Activated CD4-positive, alpha-beta memory T cell treated with anti-CD3 and anti-CD28 coated beads for 36 hours (primary cell): ENCODE data around the gene TRIM47. TPM values are rescaled to one million over a fixed set of nuclear protein-coding genes. Genes with fewer than 3 reads are reported as not detected.
A peak's percentile ranks its signal among the peaks of the same experiment; 100 is the strongest.
"Not testable (repeated sequence)": the region's sequence is repeated elsewhere in the genome, so short reads cannot be mapped to it uniquely, and the experiment has no call there.

Experiments
- CTCF ChIA-PET: fragments of 350-600 bp; sonication (Branson Sonifier 250); formaldehyde crosslinking; loops from one replicate; lab custom pipeline; 2021; ENCODE audit warnings: antibody characterized with exemption, inconsistent platforms; lab: Charles Lee
- POLR2A ChIA-PET: fragments of 350-600 bp; sonication (Branson Sonifier 250); formaldehyde crosslinking; loops from one replicate; lab custom pipeline; 2021; ENCODE audit warnings: antibody characterized with exemption; lab: Charles Lee
- DNase-seq: peaks from one replicate; pipeline ENCODE4 v3.0.0-alpha.2; 2020
- H3K27ac Mint-ChIP-seq: one replicate; pipeline ENCODE4 v1.8.0; 2021; ENCODE audit warnings: mixed read lengths
- H3K27me3 Mint-ChIP-seq: one replicate; pipeline ENCODE4 v1.8.0; 2021; ENCODE audit warnings: mixed read lengths
- H3K36me3 Mint-ChIP-seq: one replicate; pipeline ENCODE4 v1.8.0; 2021; ENCODE audit warnings: mixed read lengths
- H3K4me1 Mint-ChIP-seq: one replicate; pipeline ENCODE4 v1.8.0; 2021; ENCODE audit warnings: low read depth, mixed read lengths
- H3K4me3 Mint-ChIP-seq: one replicate; pipeline ENCODE4 v1.8.0; 2021; ENCODE audit warnings: mild to moderate bottlenecking, mixed read lengths
- H3K9me3 Mint-ChIP-seq: one replicate; pipeline ENCODE4 v1.8.0; 2021; ENCODE audit warnings: mixed read lengths
- intact Hi-C: fragments of 100-400 bp; cut with micrococcal nuclease; formaldehyde crosslinking; loops from one replicate; pipeline ENCODE4 v1.15.1; 2023
- total RNA-seq, 2 experiments: library from RNA; stranded (reverse); gene quantifications; one replicate each; pipeline ENCODE4 v1.2.3, GENCODE V29; 2021

The TRIM47 gene
- total RNA-seq, 2 experiments from 2014 or later, result 18.5 to 19.5 TPM

DNA sequence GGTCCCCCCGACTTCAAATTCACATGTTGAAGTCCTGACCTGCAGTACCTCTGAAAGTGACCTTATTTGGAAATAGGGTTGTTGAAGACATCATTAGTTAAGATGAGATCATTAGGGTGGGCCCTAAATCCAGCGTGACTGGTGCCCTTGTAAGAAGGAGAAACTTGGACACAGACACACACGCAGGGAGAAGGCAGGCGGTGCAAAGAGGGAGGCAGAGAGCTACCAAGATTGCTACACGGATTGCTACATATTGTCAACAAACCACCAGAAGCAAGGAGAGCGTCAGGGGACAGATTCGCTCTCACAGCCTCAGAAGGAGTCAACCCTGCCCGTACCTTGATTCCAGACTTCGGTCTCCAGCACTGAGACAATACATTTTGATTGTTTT is 16.5 kb downstream of the TRIM47 start:
- POLR2A ChIA-PET, result interaction anchor here (1.1 kb wide), 1 partner anchor 13 kb away, joined by 3 read pairs; no protein-coding TSS in a partner anchor
- Mint-ChIP-seq H3K27ac (no peak overlapping the region), H3K36me3 (no peaks in the 10 kb centered on the region)

DNA sequence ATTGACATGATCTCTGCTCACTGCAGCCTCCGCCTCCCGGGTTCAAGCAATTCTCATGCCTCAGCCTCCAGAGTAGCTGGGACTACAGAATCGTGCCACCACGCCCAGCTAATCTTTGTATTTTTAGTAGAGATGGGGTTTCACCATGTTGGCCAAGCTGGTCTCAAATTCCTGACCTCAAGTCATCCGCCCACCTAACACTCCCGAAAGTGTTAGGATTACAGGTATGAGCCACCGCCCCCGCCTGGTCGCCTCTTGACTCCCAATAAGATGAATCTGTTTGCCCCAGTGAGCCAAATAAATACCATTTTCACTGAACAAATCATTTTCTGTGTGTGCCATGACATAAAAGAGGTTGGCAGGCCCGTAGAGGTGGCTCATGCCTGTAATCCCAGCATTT is 19.0 kb downstream of the TRIM47 start:
- H3K4me3 Mint-ChIP-seq, H3K36me3 Mint-ChIP-seq, H3K27ac Mint-ChIP-seq, H3K9me3 Mint-ChIP-seq, H3K27me3 Mint-ChIP-seq: not testable (repeated sequence)
- peaks cover 35% of the 10 kb centered on the region for H3K4me1 Mint-ChIP-seq
- DNase-seq, result peak; percentile 46
- CTCF ChIA-PET, result interaction anchor here (0.7 to 7.1 kb wide), 5 partner anchors 11 to 95 kb away, joined by 3 to 111 read pairs (median 8); partner anchors contain the start of gene TRIM47
- POLR2A ChIA-PET, result interaction anchor here (0.9 to 1.6 kb wide), 3 partner anchors 16 to 49 kb away, joined by 3 to 5 read pairs (median 4); no protein-coding TSS in a partner anchor
- intact Hi-C loops, result loop anchor here (2.0 kb wide), 1 partner anchor 17 kb away; no protein-coding TSS in a partner anchor

More for the DNA sequence above, 16.5 kb downstream of the TRIM47 start:
- no peak overlapping the region for H3K4me3 Mint-ChIP-seq
- DNase-seq, result no peak
- intact Hi-C loops, result no loop called here
- no peaks in the 10 kb centered on the region for H3K9me3 Mint-ChIP-seq
- H3K27me3 Mint-ChIP-seq, result no peaks in the 10 kb centered on the region
- CTCF ChIA-PET, result interaction anchor here (0.5 to 7.1 kb wide), 17 partner anchors 12 to 647 kb away, joined by 3 to 111 read pairs (median 8); partner anchors contain the start of genes TRIM47, TRIM65 and UNC13D
- H3K4me1 Mint-ChIP-seq, result peaks cover 37% of the 10 kb centered on the region

DNA sequence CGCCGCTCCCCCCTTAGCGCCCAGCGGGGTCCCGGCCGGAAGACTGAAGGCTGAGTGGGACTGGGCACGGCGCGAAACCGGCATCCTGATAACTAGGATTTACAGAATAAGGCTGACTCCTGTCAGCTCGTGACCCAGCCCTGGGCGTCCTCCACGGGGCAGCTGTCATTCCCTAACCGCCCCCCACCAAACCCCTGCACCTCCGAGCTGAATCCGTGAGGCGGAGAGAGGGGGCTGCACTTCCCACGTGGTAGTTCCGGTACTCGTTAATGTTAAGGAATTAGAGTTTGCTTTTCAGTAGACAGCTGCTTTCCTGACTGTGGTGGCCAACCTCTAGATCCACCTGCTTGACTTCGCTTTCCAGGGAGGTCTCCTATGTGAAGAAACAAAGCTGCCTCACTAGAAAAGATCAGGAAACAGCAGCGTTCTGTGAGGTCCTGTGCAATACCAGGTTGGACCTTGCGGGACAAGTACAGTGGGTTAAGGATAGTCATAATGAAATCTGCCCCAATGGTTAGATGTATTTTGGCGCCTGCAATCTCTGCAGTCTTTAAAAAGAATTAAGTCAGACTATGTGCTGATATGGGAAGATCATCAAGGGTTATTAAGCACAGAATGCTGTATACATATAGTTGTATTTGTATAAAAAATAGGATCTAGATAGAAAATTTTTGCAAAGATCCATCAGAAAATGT is 22.2 kb downstream of the TRIM47 start:
- no peaks in the 10 kb centered on the region for H3K27me3 Mint-ChIP-seq
- H3K4me1 Mint-ChIP-seq, result peaks cover 38% of the 10 kb centered on the region
- intact Hi-C loops, result no loop called here

DNA sequence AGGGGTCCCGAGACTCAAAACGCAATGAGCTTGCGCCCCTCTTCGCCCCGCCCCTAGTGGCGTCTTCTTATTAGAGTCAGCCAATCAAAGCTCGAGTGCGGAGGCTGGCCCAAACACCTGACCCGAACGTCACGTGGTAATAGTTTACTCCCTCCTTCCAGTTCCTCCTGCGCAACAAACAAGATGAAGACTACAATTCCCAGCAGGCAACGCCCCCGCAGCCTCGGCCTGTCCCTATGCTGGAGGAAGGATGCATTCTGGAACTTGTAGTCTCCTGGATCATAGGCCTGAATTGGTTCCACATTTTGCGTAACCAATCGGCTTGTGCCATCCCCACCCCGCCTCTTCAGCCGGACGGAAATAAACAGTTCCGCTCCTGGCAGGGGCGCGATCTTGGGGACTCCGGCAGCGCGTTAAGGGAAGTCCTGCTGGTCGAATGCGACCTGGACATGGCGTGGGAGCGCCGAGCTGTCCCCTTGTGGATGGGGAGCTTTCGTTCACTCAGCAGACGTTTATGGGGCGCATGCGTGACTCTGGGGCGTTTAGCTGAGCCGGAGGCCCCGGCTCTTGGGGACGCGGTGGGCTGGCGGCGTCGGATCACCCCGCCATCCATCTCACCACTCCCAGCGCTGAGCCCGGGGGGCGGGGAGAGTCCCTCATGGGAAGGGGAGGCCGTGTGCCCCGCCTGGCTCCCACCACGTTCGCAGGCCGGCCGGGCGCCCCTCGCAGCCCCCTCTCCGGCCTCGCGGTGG is 22.9 kb downstream of the TRIM47 start, which contains the start of gene WBP2:
Gene WBP2, minus strand, starts transcription at position 26 of the 752 bp plus-strand sequence. CDS start 38 bp downstream, outside the sequence.
- Mint-ChIP-seq H3K27ac (peak within 1 kb of the TSS; percentile 86), H3K27me3 (no peaks in the 10 kb centered on the region), H3K4me3 (no peak within 1 kb of the TSS), H3K4me1 (peaks cover 35% of the 10 kb centered on the region), H3K36me3 (peaks cover 2% of the 10 kb centered on the region), H3K9me3 (no peaks in the 10 kb centered on the region)
- DNase-seq, result peak; percentile 99
- CTCF ChIA-PET, result interaction anchor here (0.6 to 3.7 kb wide), 24 partner anchors 10 to 223 kb away, joined by 3 to 45 read pairs (median 3); partner anchors contain the start of genes GALK1, SMIM5, TRIM47 and TRIM65
- POLR2A ChIA-PET, result interaction anchor here (0.6 to 3.3 kb wide), 18 partner anchors 9 to 223 kb away, joined by 3 to 26 read pairs (median 4); partner anchors contain the start of genes GALK1, TRIM65, UNC13D and UNK
- intact Hi-C loops, result loop anchor here (1.0 to 2.0 kb wide), 5 partner anchors 9 to 76 kb away; partner anchors contain the start of genes TRIM65 and UNK

More for the DNA sequence above, 22.2 kb downstream of the TRIM47 start:
- Mint-ChIP-seq H3K27ac (peak overlapping the region; percentile 86), H3K4me3 (no peak overlapping the region), H3K9me3 (no peaks in the 10 kb centered on the region), H3K36me3 (peaks cover 2% of the 10 kb centered on the region)
- ChIA-PET POLR2A (interaction anchor here (1.0 to 3.3 kb wide), 11 partner anchors 8 to 103 kb away, joined by 4 to 26 read pairs (median 5); partner anchors contain the start of genes TRIM65 and UNC13D), CTCF (interaction anchor here (0.7 to 3.7 kb wide), 19 partner anchors 8 to 221 kb away, joined by 3 to 45 read pairs (median 5); partner anchors contain the start of genes GALK1, TRIM47, TRIM65 and UNC13D)
- no peak for DNase-seq

DNA sequence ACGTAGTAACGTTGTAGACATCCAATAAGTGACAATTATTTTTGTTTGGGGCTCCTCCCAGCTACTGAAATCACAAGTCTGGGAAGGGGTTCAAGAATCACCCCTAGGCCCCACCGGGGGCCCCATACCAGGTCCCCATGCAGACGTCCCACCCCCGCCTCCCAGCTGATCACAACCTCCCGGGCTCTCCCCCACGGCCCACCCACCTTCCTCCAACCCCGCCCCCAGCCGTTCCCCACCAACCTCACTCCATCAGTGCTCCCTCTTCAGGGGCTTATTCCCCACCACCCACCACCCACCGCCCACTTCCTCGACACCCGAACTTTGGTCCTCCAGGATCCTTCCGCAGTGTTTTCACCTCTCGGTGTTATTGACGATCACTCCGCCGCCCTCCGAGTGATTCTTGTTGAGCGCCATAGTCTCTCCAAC is 23.5 kb downstream of the TRIM47 start:
- Mint-ChIP-seq H3K27ac (no peak overlapping the region), H3K36me3 (peaks cover 3% of the 10 kb centered on the region), H3K9me3 (no peaks in the 10 kb centered on the region), H3K27me3 (no peaks in the 10 kb centered on the region), H3K4me3 (no peak overlapping the region), H3K4me1 (peaks cover 35% of the 10 kb centered on the region)
- POLR2A ChIA-PET, result interaction anchor here (0.6 to 3.3 kb wide), 16 partner anchors 10 to 222 kb away, joined by 3 to 26 read pairs (median 4); partner anchors contain the start of genes GALK1, TRIM65, UNC13D and UNK
- intact Hi-C loops, result loop anchor here (1.0 to 2.0 kb wide), 5 partner anchors 9 to 76 kb away; partner anchors contain the start of genes TRIM65 and UNK
- CTCF ChIA-PET, result interaction anchor here (0.6 to 3.7 kb wide), 20 partner anchors 10 to 222 kb away, joined by 3 to 45 read pairs (median 3); partner anchors contain the start of genes GALK1, SMIM5, TRIM65 and UNC13D
- no peak for DNase-seq

DNA sequence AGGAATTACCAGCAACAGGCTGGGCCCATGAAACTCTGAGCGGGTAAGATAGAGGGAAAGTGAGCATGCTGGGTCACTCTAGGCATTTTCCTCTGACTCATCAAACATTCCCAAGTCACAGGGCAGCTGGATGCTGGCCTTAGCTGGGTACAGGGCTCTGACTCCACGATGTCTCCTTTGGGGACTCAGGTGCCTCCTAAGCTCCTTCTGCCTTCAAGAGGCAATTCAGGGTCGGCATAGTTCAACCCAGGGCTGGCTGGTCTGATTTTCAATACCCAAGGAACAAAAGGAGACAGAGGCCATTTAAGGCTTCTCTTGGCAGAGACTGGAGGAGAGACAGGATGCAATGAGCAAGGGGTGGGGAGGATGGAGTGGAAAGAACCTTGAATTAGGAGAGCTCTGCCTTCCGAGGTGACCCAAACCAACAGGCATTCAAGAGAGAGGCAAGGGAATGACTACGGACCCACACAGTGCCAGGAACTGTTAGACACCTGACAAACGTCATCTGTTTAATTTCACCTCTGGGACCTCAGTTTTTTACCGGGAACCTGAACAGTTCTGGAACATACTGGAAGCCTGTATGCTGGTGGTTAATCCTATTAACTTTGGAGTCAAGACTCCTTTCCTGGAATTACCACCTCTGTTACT is 24.2 kb downstream of the TRIM47 start:
- peaks cover 31% of the 10 kb centered on the region for H3K4me1 Mint-ChIP-seq
- ChIA-PET POLR2A (interaction anchor here (1.3 to 3.3 kb wide), 6 partner anchors 10 to 90 kb away, joined by 4 to 26 read pairs (median 7); partner anchors contain the start of genes GALK1, TRIM65 and UNC13D), CTCF (interaction anchor here (1.0 to 3.7 kb wide), 8 partner anchors 9 to 148 kb away, joined by 3 to 45 read pairs (median 12); partner anchors contain the start of genes GALK1, TRIM65 and UNC13D)
- H3K9me3 Mint-ChIP-seq, result no peaks in the 10 kb centered on the region
- H3K4me3 Mint-ChIP-seq, result no peak overlapping the region
- intact Hi-C loops, result loop anchor here (2.0 kb wide), 1 partner anchor 43 kb away; the partner anchor contains the start of gene TRIM65
- no peaks in the 10 kb centered on the region for H3K27me3 Mint-ChIP-seq
- peaks cover 4% of the 10 kb centered on the region for H3K36me3 Mint-ChIP-seq
- DNase-seq, result no peak
- H3K27ac Mint-ChIP-seq, result no peak overlapping the region

DNA sequence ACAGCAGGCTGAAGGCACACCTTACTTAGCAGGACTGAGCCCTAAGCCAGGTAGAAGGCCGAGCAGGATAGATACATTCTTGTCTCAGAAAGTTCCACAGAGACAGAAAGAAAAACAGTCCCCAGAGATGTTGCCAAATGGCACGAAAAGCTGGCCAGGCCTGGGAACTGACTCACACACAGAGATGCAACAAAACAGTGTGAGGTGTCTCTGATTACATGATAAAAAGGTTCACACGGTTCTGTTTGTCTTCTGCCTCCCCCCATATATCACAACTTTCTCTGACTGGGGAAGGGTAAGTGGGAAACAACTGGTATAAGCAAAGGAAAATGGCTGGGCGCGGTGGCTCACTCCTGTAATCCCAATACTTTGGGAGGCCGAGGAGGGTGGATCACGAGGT is 24.9 kb downstream of the TRIM47 start:
- Mint-ChIP-seq H3K4me1 (peaks cover 28% of the 10 kb centered on the region), H3K27me3 (no peaks in the 10 kb centered on the region), H3K4me3 (no peak overlapping the region), H3K36me3 (peaks cover 5% of the 10 kb centered on the region), H3K9me3 (no peaks in the 10 kb centered on the region), H3K27ac (peak overlapping the region; percentile 69)
- DNase-seq, result no peak
- intact Hi-C loops, result no loop called here
- CTCF ChIA-PET, result interaction anchor here (3.1 to 3.5 kb wide), 3 partner anchors 8 to 89 kb away, joined by 12 to 45 read pairs (median 25); partner anchors contain the start of genes GALK1 and UNC13D
- POLR2A ChIA-PET, result interaction anchor here (3.2 to 3.3 kb wide), 2 partner anchors 9 to 23 kb away, joined by 17 to 26 read pairs; partner anchors contain the start of gene UNC13D

DNA sequence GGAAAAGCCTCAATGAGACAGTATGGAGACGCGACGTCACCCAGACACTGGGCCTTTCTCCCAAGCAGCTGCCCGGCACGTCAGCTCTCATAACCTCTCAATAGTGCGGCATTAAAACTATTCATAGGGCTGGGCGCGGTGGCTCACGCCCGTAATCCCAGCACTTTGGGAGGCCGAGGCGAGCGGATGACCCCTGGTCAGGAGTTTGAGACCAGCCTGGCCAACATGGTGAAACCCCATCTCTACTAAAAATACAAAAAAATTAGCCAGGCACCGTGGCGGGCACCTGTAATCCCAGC is 26.7 kb downstream of the TRIM47 start:
- DNase-seq, H3K27ac Mint-ChIP-seq, H3K27me3 Mint-ChIP-seq, POLR2A ChIA-PET, CTCF ChIA-PET, H3K4me3 Mint-ChIP-seq, H3K9me3 Mint-ChIP-seq, intact Hi-C loops: not testable (repeated sequence)
- Mint-ChIP-seq H3K4me1 (peaks cover 26% of the 10 kb centered on the region), H3K36me3 (peaks cover 18% of the 10 kb centered on the region)

DNA sequence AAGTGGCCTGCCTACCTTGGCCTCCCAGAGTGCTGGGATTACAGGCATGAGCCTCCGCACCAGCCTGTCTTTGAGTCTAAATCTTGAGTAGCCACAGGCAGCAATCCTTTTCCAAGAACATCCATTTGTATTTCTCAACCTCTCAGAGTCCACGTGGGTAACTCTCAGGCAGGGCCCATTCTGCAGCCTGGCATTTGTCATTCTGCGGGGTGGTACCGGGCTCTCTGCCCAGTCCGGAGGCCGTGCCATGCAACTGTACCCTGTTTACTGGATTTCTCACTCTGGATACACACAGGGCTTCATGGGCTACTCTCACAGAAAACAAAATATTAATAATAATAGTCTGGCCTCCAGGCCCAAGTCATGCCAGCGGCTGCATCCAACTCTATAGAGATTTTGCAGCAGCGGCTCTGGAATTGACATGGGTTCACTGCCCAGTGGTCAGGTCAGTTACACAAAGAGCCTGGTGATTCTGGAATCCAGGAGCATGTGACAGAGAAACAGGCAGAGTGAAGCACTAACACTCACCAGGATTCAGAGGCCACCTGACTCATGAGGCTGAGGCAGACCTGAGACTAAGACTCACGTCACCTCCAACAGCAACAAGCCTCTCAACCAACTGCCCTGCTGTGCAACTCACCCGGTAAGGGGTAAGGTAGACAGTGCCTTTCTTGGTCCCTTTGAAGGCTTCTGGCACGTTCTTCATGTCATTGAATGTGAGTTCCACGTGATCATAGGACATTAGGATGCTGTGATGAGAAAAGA is 27.3 kb downstream of the TRIM47 start:
- intact Hi-C loops, result no loop called here
- CTCF ChIA-PET, result interaction anchor here (1.0 to 5.2 kb wide), 5 partner anchors 10 to 97 kb away, joined by 3 to 25 read pairs (median 4); no protein-coding TSS in a partner anchor

DNA sequence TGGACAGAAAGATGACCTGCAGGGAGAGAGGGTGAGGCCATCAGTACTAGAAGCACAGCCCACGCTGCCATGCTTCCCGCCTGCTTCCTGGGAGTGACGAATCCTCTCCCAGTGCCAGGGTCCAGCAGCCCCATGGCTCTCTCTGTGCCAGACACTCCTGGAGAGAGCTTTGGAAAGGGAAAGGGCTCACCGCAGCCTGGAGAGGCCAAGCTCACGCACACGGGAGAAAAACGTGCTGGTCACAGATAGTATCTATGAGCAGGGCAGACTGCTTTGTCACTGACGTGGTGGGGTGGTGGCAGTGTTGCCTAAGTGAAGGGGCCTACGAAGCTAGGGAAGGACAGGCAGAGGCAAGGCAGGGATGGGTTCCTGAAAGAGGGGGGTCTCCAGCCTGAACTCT is 28.7 kb downstream of the TRIM47 start:
- no peak overlapping the region for H3K4me3 Mint-ChIP-seq
- no peak for DNase-seq
- H3K4me1 Mint-ChIP-seq, result peaks cover 29% of the 10 kb centered on the region
- ChIA-PET POLR2A (interaction anchor here (0.9 kb wide), 1 partner anchor 74 kb away, joined by 4 read pairs; no protein-coding TSS in a partner anchor), CTCF (interaction anchor here (0.6 to 5.2 kb wide), 17 partner anchors 8 to 681 kb away, joined by 3 to 32 read pairs (median 4); partner anchors contain the start of genes GALK1, MRPL38, TRIM47 and UNK)
- peaks cover 23% of the 10 kb centered on the region for H3K36me3 Mint-ChIP-seq
- no peaks in the 10 kb centered on the region for H3K27me3 Mint-ChIP-seq
- no peak overlapping the region for H3K27ac Mint-ChIP-seq
- intact Hi-C loops, result no loop called here
- no peaks in the 10 kb centered on the region for H3K9me3 Mint-ChIP-seq

More for the DNA sequence above, 27.3 kb downstream of the TRIM47 start:
- DNase-seq, result no peak
- Mint-ChIP-seq H3K4me3 (no peak overlapping the region), H3K9me3 (no peaks in the 10 kb centered on the region), H3K27me3 (no peaks in the 10 kb centered on the region), H3K27ac (no peak overlapping the region), H3K36me3 (peaks cover 20% of the 10 kb centered on the region), H3K4me1 (peaks cover 21% of the 10 kb centered on the region)
- POLR2A ChIA-PET, result no interaction called here
